GM23338 (cell line): ENCODE data around the gene MDN1. TPM values are rescaled to one million over a fixed set of nuclear protein-coding genes. Genes with fewer than 3 reads are reported as not detected.
A peak's percentile ranks its signal among the peaks of the same experiment; 100 is the strongest.

Experiments used
- ATAC-seq: fragments of 200-7000 bp; cut with Tn5 transposase; 3 replicates; pipeline ENCODE4 v1.9.1; 2020
- DNase-seq: peaks from one replicate; pipeline ENCODE4 v3.0.0-alpha.2; 2015; ENCODE audit warnings: low spot score
- H2AFZ ChIP-seq: fragments of 200-600 bp; sonication (generic); 2 replicates; pipeline ENCODE4 v1.8.0; 2016; ENCODE audit warnings: antibody characterized with exemption, mild to moderate bottlenecking, moderate library complexity
- H3F3A ChIP-seq: fragments of 200-600 bp; sonication (generic); replicated peaks from 2 replicates; pipeline ENCODE4 v1.8.0; 2017; ENCODE audit warnings: antibody characterized with exemption, mixed run types, low read depth
- H3K27ac ChIP-seq: fragments of 200-600 bp; sonication (generic); 2 replicates; pipeline ENCODE4 v1.6.1; 2016; ENCODE audit warnings: low read depth
- H3K27me3 ChIP-seq: fragments of 200-600 bp; sonication (generic); 2 replicates; pipeline ENCODE4 v1.8.0; 2016; ENCODE audit warnings: mild to moderate bottlenecking, mixed run types, moderate library complexity; ENCODE audit not compliant: insufficient read depth
- H3K36me3 ChIP-seq: fragments of 200-600 bp; sonication (generic); 2 replicates; pipeline ENCODE4 v1.8.0; 2016; ENCODE audit warnings: mild to moderate bottlenecking; ENCODE audit not compliant: insufficient read depth
- H3K4me1 ChIP-seq: fragments of 200-600 bp; sonication (generic); 2 replicates; pipeline ENCODE4 v1.8.0; 2016; ENCODE audit warnings: mild to moderate bottlenecking, moderate library complexity; ENCODE audit not compliant: insufficient read depth
- H3K4me2 ChIP-seq: fragments of 200-600 bp; sonication (generic); 2 replicates; pipeline ENCODE4 v1.7.1; 2017; ENCODE audit warnings: mixed run types
- H3K4me3 ChIP-seq: fragments of 200-600 bp; sonication (generic); 2 replicates; pipeline ENCODE4 v1.6.1; 2016; ENCODE audit warnings: mixed run types
- H3K79me2 ChIP-seq: fragments of 200-600 bp; sonication (generic); replicated peaks from 2 replicates; pipeline ENCODE4 v1.8.0; 2017; ENCODE audit warnings: mild to moderate bottlenecking; ENCODE audit not compliant: insufficient read depth
- H3K9me2 ChIP-seq: fragments of 200-600 bp; sonication (generic); 2 replicates; pipeline ENCODE4 v1.8.0; 2017; ENCODE audit not compliant: insufficient read depth
- H4K20me1 ChIP-seq: fragments of 200-600 bp; sonication (generic); replicated peaks from 2 replicates; pipeline ENCODE4 v1.8.0; 2017; ENCODE audit warnings: mild to moderate bottlenecking; ENCODE audit not compliant: insufficient read depth
- H3K27ac Mint-ChIP-seq: 2 replicates; pipeline ENCODE4 v1.8.0; 2020; ENCODE audit warnings: inconsistent platforms, mild to moderate bottlenecking, moderate library complexity, mixed read lengths
- H3K27me3 Mint-ChIP-seq: 3 replicates; pipeline ENCODE4 v1.8.0; 2022; ENCODE audit warnings: low read depth, mild to moderate bottlenecking, moderate library complexity, mixed read lengths, inconsistent platforms; ENCODE audit not compliant: insufficient read depth, poor library complexity
- H3K36me3 Mint-ChIP-seq: 3 replicates; pipeline ENCODE4 v1.8.0; 2021; ENCODE audit warnings: low read depth, mild to moderate bottlenecking, inconsistent platforms, moderate library complexity, mixed read lengths
- H3K4me1 Mint-ChIP-seq: 3 replicates; pipeline ENCODE4 v1.8.0; 2020; ENCODE audit warnings: mild to moderate bottlenecking, inconsistent platforms, mixed read lengths
- H3K4me3 Mint-ChIP-seq: 3 replicates; pipeline ENCODE4 v1.8.0; 2021; ENCODE audit warnings: moderate library complexity, mild to moderate bottlenecking, inconsistent platforms, mixed read lengths
- H3K9me3 Mint-ChIP-seq: 3 replicates; pipeline ENCODE4 v1.8.0; 2020; ENCODE audit warnings: moderate library complexity, mild to moderate bottlenecking, inconsistent platforms, mixed read lengths
- CREB1 ChIP-seq: fragments of 250-450 bp; sonication (Bioruptor Pico); IDR thresholded peaks from 2 replicates; pipeline ENCODE4 v1.5.0; 2020; ENCODE audit warnings: low read depth, mild to moderate bottlenecking, moderate library complexity
- EZH2 ChIP-seq: fragments of 200-600 bp; sonication (generic); IDR thresholded peaks from one replicate; pipeline ENCODE4 v1.8.0; 2017; ENCODE audit warnings: antibody characterized with exemption, mild to moderate bottlenecking, low read depth; ENCODE audit not compliant: unreplicated experiment
- EZH2phosphoT487 ChIP-seq: fragments of 200-600 bp; sonication (generic); IDR thresholded peaks from one replicate; pipeline ENCODE4 v1.8.1; 2018; ENCODE audit warnings: antibody characterized with exemption; ENCODE audit not compliant: unreplicated experiment
- JUNB ChIP-seq: IDR thresholded peaks from one replicate; pipeline ENCODE4 v1.6.1; 2016; ENCODE audit warnings: antibody characterized with exemption; ENCODE audit not compliant: unreplicated experiment
- NANOG ChIP-seq: IDR thresholded peaks from 2 replicates; pipeline ENCODE4 v1.6.1; 2016; ENCODE audit warnings: antibody characterized with exemption, borderline replicate concordance
- POLR2AphosphoS5 ChIP-seq: IDR thresholded peaks from 2 replicates; pipeline ENCODE4 v1.6.1; 2016; ENCODE audit warnings: antibody characterized with exemption, low read depth
- REST ChIP-seq: IDR thresholded peaks from one replicate; pipeline ENCODE4 v1.6.1; 2018; ENCODE audit warnings: antibody characterized with exemption; ENCODE audit not compliant: unreplicated experiment
- STAT1 ChIP-seq: IDR thresholded peaks from one replicate; pipeline ENCODE4 v1.6.1; 2016; ENCODE audit warnings: antibody characterized with exemption; ENCODE audit not compliant: unreplicated experiment
- ZNF114 ChIP-seq: fragments of 250-450 bp; sonication (Bioruptor Pico); IDR thresholded peaks from 2 replicates; pipeline ENCODE4 v1.5.0; 2020; ENCODE audit warnings: mild to moderate bottlenecking, moderate library complexity
- ZNF331 ChIP-seq: fragments of 250-450 bp; sonication (Bioruptor Pico); IDR thresholded peaks from 2 replicates; pipeline ENCODE4 v1.5.0; 2020; ENCODE audit warnings: low read depth, mild to moderate bottlenecking, moderate library complexity
- polyA plus RNA-seq: library from polyadenylated mRNA; unstranded; fragments of >200 nt; fragmentation: Nextera tagmentation; extraction: Ambion mirVana; gene quantifications from 2 replicates; pipeline ENCODE4 v1.2.1, GENCODE V29; 2016
- total RNA-seq: library from RNA; depleted of rRNA; stranded (reverse); fragments of >200 nt; shearing (Covaris generic); gene quantifications from 2 replicates; pipeline ENCODE4 v1.2.3, GENCODE V29; 2014
- TF ChIP-seq, protein P1 (sequence below): fragments of 250-450 bp; sonication (Bioruptor Pico); IDR thresholded peaks from 2 replicates; pipeline ENCODE4 v1.5.0; 2020; ENCODE audit warnings: mild to moderate bottlenecking, moderate library complexity
- TF ChIP-seq, protein P2 (sequence below): IDR thresholded peaks from 2 replicates; pipeline ENCODE4 v1.6.1; 2016; ENCODE audit warnings: antibody characterized with exemption
- TF ChIP-seq, protein P3 (sequence below), 2 experiments: fragments of 200-600 bp in 1 of 2; sonication (generic) in 1 of 2; conservative IDR thresholded peaks; 2 replicates each; pipeline versions ENCODE4 v1.5.1 to v1.6.1; 2016 to 2017; ENCODE audit warnings: antibody characterized with exemption in 2 of 2, low read depth in 2 of 2, mild to moderate bottlenecking in 2 of 2, moderate library complexity in 1 of 2

The MDN1 gene
- total and polyA plus RNA-seq, 2 experiments from 2014 or later, result 165 to 217 TPM

DNA sequence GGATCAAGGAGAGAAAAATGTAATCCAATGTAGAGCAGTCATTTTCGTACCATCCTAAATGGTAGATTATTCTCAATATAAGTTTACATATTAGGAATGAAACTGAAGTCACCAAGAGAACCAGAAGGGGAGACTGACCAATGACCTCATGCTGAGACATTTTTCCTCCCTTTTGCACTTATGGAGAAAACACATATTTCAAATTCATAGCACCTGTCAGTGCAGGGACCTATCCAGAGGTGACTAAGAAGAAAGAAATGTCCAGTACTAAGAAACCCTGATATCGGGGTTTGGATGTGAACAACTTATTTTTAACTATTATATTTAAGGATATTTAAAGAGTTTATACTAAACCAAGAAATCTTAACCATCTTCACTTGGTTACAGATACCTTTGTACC lies 164.5 kb downstream of the MDN1 start:
- H3F3A ChIP-seq, result peaks cover 7% of the 10 kb centered on the region; the same call in 1 of the 2 replicates
- no peaks in the 10 kb centered on the region for H3K4me1 Mint-ChIP-seq
- no peak overlapping the region for H3K27ac Mint-ChIP-seq
- no peak overlapping the region for H3K4me2 ChIP-seq
- TF ChIP-seq CREB1 (CRISPR knock-in tag) (no peak), REST (no peak), POLR2AphosphoS5 (no peak), NANOG (no peak), EZH2 (no peak), STAT1 (no peak), EZH2phosphoT487 (no peak), ZNF331 (no peak), JUNB (no peak), ZNF114 (no peak)
- TF ChIP-seq, protein P1, sequence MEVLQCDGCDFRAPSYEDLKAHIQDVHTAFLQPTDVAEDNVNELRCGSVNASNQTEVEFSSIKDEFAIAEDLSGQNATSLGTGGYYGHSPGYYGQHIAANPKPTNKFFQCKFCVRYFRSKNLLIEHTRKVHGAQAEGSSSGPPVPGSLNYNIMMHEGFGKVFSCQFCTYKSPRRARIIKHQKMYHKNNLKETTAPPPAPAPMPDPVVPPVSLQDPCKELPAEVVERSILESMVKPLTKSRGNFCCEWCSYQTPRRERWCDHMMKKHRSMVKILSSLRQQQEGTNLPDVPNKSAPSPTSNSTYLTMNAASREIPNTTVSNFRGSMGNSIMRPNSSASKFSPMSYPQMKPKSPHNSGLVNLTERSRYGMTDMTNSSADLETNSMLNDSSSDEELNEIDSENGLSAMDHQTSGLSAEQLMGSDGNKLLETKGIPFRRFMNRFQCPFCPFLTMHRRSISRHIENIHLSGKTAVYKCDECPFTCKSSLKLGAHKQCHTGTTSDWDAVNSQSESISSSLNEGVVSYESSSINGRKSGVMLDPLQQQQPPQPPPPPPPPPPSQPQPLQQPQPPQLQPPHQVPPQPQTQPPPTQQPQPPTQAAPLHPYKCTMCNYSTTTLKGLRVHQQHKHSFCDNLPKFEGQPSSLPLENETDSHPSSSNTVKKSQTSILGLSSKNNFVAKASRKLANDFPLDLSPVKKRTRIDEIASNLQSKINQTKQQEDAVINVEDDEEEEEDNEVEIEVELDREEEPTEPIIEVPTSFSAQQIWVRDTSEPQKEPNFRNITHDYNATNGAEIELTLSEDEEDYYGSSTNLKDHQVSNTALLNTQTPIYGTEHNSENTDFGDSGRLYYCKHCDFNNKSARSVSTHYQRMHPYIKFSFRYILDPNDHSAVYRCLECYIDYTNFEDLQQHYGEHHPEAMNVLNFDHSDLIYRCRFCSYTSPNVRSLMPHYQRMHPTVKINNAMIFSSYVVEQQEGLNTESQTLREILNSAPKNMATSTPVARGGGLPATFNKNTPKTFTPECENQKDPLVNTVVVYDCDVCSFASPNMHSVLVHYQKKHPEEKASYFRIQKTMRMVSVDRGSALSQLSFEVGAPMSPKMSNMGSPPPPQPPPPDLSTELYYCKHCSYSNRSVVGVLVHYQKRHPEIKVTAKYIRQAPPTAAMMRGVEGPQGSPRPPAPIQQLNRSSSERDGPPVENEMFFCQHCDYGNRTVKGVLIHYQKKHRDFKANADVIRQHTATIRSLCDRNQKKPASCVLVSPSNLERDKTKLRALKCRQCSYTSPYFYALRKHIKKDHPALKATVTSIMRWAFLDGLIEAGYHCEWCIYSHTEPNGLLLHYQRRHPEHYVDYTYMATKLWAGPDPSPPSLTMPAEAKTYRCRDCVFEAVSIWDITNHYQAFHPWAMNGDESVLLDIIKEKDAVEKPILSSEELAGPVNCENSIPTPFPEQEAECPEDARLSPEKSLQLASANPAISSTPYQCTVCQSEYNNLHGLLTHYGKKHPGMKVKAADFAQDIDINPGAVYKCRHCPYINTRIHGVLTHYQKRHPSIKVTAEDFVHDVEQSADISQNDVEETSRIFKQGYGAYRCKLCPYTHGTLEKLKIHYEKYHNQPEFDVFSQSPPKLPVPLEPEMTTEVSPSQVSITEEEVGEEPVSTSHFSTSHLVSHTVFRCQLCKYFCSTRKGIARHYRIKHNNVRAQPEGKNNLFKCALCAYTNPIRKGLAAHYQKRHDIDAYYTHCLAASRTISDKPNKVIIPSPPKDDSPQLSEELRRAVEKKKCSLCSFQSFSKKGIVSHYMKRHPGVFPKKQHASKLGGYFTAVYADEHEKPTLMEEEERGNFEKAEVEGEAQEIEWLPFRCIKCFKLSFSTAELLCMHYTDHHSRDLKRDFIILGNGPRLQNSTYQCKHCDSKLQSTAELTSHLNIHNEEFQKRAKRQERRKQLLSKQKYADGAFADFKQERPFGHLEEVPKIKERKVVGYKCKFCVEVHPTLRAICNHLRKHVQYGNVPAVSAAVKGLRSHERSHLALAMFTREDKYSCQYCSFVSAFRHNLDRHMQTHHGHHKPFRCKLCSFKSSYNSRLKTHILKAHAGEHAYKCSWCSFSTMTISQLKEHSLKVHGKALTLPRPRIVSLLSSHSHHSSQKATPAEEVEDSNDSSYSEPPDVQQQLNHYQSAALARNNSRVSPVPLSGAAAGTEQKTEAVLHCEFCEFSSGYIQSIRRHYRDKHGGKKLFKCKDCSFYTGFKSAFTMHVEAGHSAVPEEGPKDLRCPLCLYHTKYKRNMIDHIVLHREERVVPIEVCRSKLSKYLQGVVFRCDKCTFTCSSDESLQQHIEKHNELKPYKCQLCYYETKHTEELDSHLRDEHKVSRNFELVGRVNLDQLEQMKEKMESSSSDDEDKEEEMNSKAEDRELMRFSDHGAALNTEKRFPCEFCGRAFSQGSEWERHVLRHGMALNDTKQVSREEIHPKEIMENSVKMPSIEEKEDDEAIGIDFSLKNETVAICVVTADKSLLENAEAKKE (CRISPR knock-in tag), result no peak
- TF ChIP-seq, protein P2, sequence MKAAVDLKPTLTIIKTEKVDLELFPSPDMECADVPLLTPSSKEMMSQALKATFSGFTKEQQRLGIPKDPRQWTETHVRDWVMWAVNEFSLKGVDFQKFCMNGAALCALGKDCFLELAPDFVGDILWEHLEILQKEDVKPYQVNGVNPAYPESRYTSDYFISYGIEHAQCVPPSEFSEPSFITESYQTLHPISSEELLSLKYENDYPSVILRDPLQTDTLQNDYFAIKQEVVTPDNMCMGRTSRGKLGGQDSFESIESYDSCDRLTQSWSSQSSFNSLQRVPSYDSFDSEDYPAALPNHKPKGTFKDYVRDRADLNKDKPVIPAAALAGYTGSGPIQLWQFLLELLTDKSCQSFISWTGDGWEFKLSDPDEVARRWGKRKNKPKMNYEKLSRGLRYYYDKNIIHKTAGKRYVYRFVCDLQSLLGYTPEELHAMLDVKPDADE, result no peak
- TF ChIP-seq, protein P3, sequence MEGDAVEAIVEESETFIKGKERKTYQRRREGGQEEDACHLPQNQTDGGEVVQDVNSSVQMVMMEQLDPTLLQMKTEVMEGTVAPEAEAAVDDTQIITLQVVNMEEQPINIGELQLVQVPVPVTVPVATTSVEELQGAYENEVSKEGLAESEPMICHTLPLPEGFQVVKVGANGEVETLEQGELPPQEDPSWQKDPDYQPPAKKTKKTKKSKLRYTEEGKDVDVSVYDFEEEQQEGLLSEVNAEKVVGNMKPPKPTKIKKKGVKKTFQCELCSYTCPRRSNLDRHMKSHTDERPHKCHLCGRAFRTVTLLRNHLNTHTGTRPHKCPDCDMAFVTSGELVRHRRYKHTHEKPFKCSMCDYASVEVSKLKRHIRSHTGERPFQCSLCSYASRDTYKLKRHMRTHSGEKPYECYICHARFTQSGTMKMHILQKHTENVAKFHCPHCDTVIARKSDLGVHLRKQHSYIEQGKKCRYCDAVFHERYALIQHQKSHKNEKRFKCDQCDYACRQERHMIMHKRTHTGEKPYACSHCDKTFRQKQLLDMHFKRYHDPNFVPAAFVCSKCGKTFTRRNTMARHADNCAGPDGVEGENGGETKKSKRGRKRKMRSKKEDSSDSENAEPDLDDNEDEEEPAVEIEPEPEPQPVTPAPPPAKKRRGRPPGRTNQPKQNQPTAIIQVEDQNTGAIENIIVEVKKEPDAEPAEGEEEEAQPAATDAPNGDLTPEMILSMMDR (conservative IDR thresholded peaks at IDR 0.05; ENCODE audit: low read depth in 2 of 2), result no peak
- no peak overlapping the region for H2AFZ ChIP-seq
- peaks cover 3% of the 10 kb centered on the region for H4K20me1 ChIP-seq
- peaks cover 92% of the 10 kb centered on the region for H3K36me3 Mint-ChIP-seq
- H3K27me3 ChIP-seq, result no peaks in the 10 kb centered on the region
- no peaks in the 10 kb centered on the region for H3K9me3 Mint-ChIP-seq
- H3K4me3 ChIP-seq, result no peak overlapping the region
- no peak for ATAC-seq
- no peaks in the 10 kb centered on the region for H3K79me2 ChIP-seq
- peaks cover 96% of the 10 kb centered on the region for H3K36me3 ChIP-seq
- no peak overlapping the region for H3K4me3 Mint-ChIP-seq
- no peaks in the 10 kb centered on the region for H3K4me1 ChIP-seq
- peaks cover 6% of the 10 kb centered on the region for H3K27me3 Mint-ChIP-seq
- peak overlapping the region; percentile 42; the same call in 1 of the 2 replicates for H3K27ac ChIP-seq
- no peak for DNase-seq
- H3K9me2 ChIP-seq, result no peaks in the 10 kb centered on the region
